MM.1S (cell line): ENCODE measurements around the gene NUP214.

Experiments
- DNase-seq: peaks from one replicate; pipeline ENCODE4 v3.0.0-alpha.2; 2015
- H2AFZ ChIP-seq: fragments of 300-600 bp; sonication (generic); 2 replicates; pipeline ENCODE4 v1.6.0; 2016; ENCODE audit warnings: antibody characterized with exemption, low read length
- H3F3A ChIP-seq: fragments of 300-600 bp; sonication (generic); 2 replicates; pipeline ENCODE4 v1.6.1; 2016; ENCODE audit warnings: mild to moderate bottlenecking, antibody characterized with exemption, low read length, moderate library complexity, mixed read lengths; ENCODE audit not compliant: insufficient read depth
- H3K27ac ChIP-seq: fragments of 300-600 bp; sonication (generic); 2 replicates; pipeline ENCODE4 v1.5.1; 2016; ENCODE audit warnings: mild to moderate bottlenecking, low read length
- H3K27me3 ChIP-seq: fragments of 300-600 bp; sonication (generic); replicated peaks from 2 replicates; pipeline ENCODE4 v1.6.0; 2016; ENCODE audit warnings: low read length; ENCODE audit not compliant: insufficient read depth
- H3K36me3 ChIP-seq: fragments of 300-600 bp; sonication (generic); replicated peaks from 2 replicates; pipeline ENCODE4 v1.6.1; 2016; ENCODE audit warnings: mild to moderate bottlenecking, low read length, mixed read lengths; ENCODE audit not compliant: insufficient read depth
- H3K4me1 ChIP-seq: fragments of 300-600 bp; sonication (generic); 2 replicates; pipeline ENCODE4 v1.6.1; 2016; ENCODE audit warnings: low read length, mixed read lengths
- H3K4me2 ChIP-seq: fragments of 300-600 bp; sonication (generic); 2 replicates; pipeline ENCODE4 v1.6.0; 2016; ENCODE audit warnings: low read depth, low read length
- H3K4me3 ChIP-seq: fragments of 300-600 bp; sonication (generic); 2 replicates; pipeline ENCODE4 v1.5.1; 2016; ENCODE audit warnings: low read length, mixed read lengths
- H3K79me2 ChIP-seq: fragments of 300-600 bp; sonication (generic); 2 replicates; pipeline ENCODE4 v1.6.1; 2016; ENCODE audit warnings: mixed run types, low read length, mixed read lengths
- H3K9ac ChIP-seq: fragments of 300-600 bp; sonication (generic); 2 replicates; pipeline ENCODE4 v1.6.1; 2016; ENCODE audit warnings: low read length, mixed read lengths
- H3K9me2 ChIP-seq: fragments of 300-600 bp; sonication (generic); replicated peaks from 2 replicates; pipeline ENCODE4 v1.6.1; 2016; ENCODE audit warnings: mild to moderate bottlenecking, low read length, mixed read lengths; ENCODE audit not compliant: insufficient read depth
- H3K9me3 ChIP-seq: fragments of 300-600 bp; sonication (generic); replicated peaks from 2 replicates; pipeline ENCODE4 v1.6.1; 2016; ENCODE audit warnings: mild to moderate bottlenecking, low read length, mixed read lengths; ENCODE audit not compliant: insufficient read depth
- H4K20me1 ChIP-seq: fragments of 300-600 bp; sonication (generic); 2 replicates; pipeline ENCODE4 v1.6.1; 2016; ENCODE audit warnings: mild to moderate bottlenecking, low read length, moderate library complexity, mixed read lengths; ENCODE audit not compliant: insufficient read depth
- CTCF ChIP-seq: fragments of 300-600 bp; sonication (generic); IDR thresholded peaks from 2 replicates; pipeline ENCODE4 v1.5.1; 2016; ENCODE audit warnings: antibody characterized with exemption, low read length, mixed read lengths
- EZH2 ChIP-seq: fragments of 300-600 bp; sonication (generic); optimal IDR thresholded peaks from 2 replicates; pipeline ENCODE3; 2017; ENCODE audit warnings: low read depth, mild to moderate bottlenecking, antibody characterized with exemption, low read length, mixed read lengths
- EZH2phosphoT487 ChIP-seq: fragments of 300-600 bp; sonication (generic); IDR thresholded peaks from 2 replicates; pipeline ENCODE4 v1.6.1; 2018; ENCODE audit warnings: antibody characterized with exemption, low read length

NUP214 gene

GRCh38 chr9:131218370-131218769 is 93.0 kb downstream of the NUP214 start:
- Histone ChIP-seq H3K4me1 (no peaks in the 10 kb centered on the region), H3K4me3 (no peak overlapping the region), H3K36me3 (no peaks in the 10 kb centered on the region), H3F3A (no peaks in the 10 kb centered on the region), H3K9ac (no peak overlapping the region), H3K9me3 (no peaks in the 10 kb centered on the region), H3K9me2 (no peaks in the 10 kb centered on the region), H3K27ac (no peak overlapping the region), H2AFZ (no peak overlapping the region), H4K20me1 (no peaks in the 10 kb centered on the region), H3K4me2 (no peak overlapping the region), H3K27me3 (no peaks in the 10 kb centered on the region), H3K79me2 (no peaks in the 10 kb centered on the region)
- TF ChIP-seq CTCF = no peak
- no peak for TF ChIP-seq EZH2phosphoT487
- TF ChIP-seq EZH2 = no peak
- no peak for DNase-seq

GRCh38 chr9:131220485-131220884 is 95.1 kb downstream of the NUP214 start:
- H3K27me3 ChIP-seq = no peaks in the 10 kb centered on the region
- H3K27ac ChIP-seq = no peak overlapping the region
- H4K20me1 ChIP-seq = no peaks in the 10 kb centered on the region
- H3K9me2 ChIP-seq = no peaks in the 10 kb centered on the region
- no peaks in the 10 kb centered on the region for H3K9me3 ChIP-seq
- no peak overlapping the region for H3K4me3 ChIP-seq
- DNase-seq = no peak
- no peaks in the 10 kb centered on the region for H3K36me3 ChIP-seq
- TF ChIP-seq CTCF (no peak), EZH2phosphoT487 (no peak), EZH2 (no peak)
- H3K79me2 ChIP-seq = no peaks in the 10 kb centered on the region
- no peaks in the 10 kb centered on the region for H3K4me1 ChIP-seq
- no peak overlapping the region for H3K9ac ChIP-seq
- no peaks in the 10 kb centered on the region for H3F3A ChIP-seq
- H3K4me2 ChIP-seq = no peak overlapping the region
- no peak overlapping the region for H2AFZ ChIP-seq

- H3K36me3 ChIP-seq = no peaks in the 10 kb centered on the region
- no peaks in the 10 kb centered on the region for H3K27me3 ChIP-seq
- H3K9me3 ChIP-seq = no peaks in the 10 kb centered on the region
- H3K4me1 ChIP-seq = no peaks in the 10 kb centered on the region
- no peaks in the 10 kb centered on the region for H4K20me1 ChIP-seq
- no peaks in the 10 kb centered on the region for H3F3A ChIP-seq
- no peak overlapping the region for H3K27ac ChIP-seq
- no peak for DNase-seq
- no peak overlapping the region for H3K4me2 ChIP-seq
- no peak overlapping the region for H3K9ac ChIP-seq
- no peaks in the 10 kb centered on the region for H3K79me2 ChIP-seq
- H2AFZ ChIP-seq = no peak overlapping the region
- H3K4me3 ChIP-seq = no peak overlapping the region
- no peak for TF ChIP-seq EZH2phosphoT487
- TF ChIP-seq CTCF = no peak
- H3K9me2 ChIP-seq = no peaks in the 10 kb centered on the region
Measured at GRCh38 chr9:131222460-131222859, 97.1 kb downstream of the NUP214 start.

GRCh38 chr9:131226226-131226625 is 100.8 kb downstream of the NUP214 start:
- Histone ChIP-seq H3K4me2 (no peak overlapping the region), H3K36me3 (0 out of 2 replicates have a peak, but pooled peaks cover 3% of the 10 kb centered on the region), H3K9ac (no peak overlapping the region), H3F3A (no peaks in the 10 kb centered on the region), H3K27ac (no peak overlapping the region), H3K79me2 (no peaks in the 10 kb centered on the region), H3K4me1 (no peaks in the 10 kb centered on the region), H3K4me3 (no peak overlapping the region), H3K9me3 (no peaks in the 10 kb centered on the region), H2AFZ (no peak overlapping the region), H4K20me1 (no peaks in the 10 kb centered on the region), H3K27me3 (no peaks in the 10 kb centered on the region), H3K9me2 (no peaks in the 10 kb centered on the region)
- TF ChIP-seq EZH2phosphoT487 (no peak), EZH2 (no peak), CTCF (no peak)
- no peak for DNase-seq
